ENCODE data around the gene EML6.

EML6 gene

GRCh38 chr2:54706622-54707021 lies 16.8 kb upstream of the EML6 start:
- DNase-seq (ENCODE audit: low read depth, low spot score): no peak

DNA sequence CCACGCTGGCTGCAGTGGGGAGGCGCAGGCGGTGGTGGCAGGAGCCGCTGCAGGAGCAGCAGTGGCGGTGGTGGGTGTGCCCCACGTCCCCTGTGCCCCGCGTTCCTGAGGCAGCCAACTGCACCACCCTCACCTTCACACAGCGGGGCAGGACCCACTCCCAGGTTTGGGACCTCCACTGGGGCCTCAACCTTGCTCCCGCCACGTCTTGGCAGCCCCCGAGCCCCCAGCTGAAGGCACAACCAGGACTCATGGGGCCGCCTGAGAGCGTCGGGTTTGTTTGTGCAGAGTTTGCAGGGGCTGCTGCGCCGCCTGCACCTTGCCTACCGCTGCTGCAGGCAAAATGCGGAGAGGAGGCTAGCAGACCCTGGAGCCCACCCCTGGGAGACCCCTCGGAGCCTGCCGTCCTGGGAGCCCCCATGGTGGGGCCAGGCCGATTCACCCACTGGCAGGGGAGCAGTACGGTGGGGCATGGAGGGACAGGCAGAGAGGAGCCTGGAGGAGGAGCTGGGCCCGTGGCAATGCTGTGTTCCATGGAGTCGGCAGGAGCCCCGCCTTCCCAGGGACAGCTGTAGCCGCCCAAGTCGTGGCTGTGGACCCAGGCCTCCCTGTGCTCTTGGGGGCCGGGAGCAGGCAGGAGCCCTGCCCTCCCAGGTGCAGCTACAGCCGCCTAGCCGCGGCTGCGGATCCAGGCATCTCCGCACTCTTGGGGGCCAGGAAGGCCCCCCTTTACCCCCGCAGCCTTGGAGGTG lies 14.7 kb upstream of the EML6 start:
- DNase-seq (ENCODE audit: low read depth, low spot score): no peak

DNA sequence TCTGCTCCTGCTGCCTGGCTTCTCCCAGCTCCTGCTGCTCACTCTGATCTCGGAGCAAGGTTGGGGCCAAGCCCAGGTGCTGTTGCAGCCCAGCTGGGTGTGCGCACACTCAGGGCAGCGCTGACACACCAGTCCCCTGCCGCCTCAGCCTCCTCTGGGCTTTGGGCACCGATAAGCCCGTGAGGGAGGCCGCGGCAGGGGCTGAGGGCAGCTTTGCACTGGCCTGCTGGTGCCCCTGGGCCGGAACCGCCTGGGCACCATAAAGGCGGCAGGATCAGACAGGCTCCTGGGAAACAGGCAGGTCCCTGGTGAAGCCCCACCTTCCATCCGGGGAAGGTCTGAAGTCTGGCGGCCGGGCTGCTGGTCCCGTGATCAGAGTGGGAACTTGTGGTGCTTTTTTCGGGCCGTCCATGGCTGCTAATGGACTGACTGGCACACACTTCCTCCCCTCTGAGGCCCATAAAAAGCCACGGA lies 14.1 kb upstream of the EML6 start:
- DNase-seq (ENCODE audit: low read depth, low spot score): no peak

DNA sequence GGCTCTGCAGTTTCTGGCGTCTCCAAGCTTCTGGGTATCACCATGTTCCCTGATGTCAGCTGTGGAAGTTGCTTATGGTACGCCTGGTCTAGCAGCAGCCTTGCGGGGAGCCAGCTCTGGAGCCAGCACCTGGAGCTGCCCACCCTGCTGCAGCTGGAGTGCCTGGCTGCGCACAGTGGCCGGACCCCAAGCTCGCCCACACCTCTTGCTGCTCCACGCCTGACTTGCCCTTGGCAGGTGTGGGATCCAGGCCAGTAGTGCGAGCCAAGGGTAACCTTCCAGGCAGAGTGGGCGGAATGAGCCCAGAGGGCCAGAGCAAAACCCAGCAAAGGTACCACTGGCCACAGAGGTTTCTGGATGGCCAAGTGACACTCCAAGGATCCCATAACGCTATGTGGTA lies 13.2 kb upstream of the EML6 start:
- DNase-seq (ENCODE audit: low read depth, low spot score): no peak

DNA sequence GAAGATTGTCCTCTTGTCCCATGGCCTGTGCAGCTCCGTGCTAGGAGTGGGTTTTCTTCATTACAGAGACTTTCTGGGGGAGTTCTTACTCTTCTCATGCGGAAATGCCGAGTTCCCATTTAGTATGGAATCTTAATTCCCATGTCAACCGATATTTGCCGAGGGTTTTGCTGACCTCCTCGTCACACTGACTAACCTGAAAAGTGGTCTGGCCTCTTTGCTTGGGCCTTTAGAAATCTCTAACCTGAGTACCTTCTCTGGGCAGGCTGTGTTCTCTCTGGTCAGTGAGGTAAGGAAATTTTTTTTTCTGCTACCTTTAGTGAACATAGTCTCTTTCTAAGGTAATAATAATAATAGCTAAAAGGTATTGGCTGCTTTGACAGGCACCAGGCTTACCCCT lies 10.9 kb upstream of the EML6 start:
- DNase-seq (ENCODE audit: low read depth, low spot score): no peak

- no peak for DNase-seq (ENCODE audit: low read depth, low spot score)
Measured at GRCh38 chr2:54714996-54715395, 8.5 kb upstream of the EML6 start.

DNA sequence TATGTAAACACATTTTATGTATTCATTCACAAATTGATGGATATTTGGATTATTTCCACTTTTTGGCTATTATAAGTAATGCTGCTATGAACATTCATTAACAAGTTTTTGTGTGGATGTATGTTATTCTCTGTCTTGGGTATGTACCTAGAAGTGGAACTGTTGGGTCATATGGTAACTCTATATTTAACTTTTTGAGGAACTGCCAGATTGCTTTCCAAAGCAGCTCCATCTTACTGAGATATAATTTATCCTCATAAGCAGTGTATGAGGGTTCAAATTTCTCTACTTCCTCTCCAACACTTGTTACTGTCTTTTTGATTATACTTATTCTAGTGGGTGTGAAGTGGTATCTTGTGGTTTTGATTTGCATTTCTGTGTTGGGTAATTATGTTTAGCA lies 7.1 kb upstream of the EML6 start:
- DNase-seq (ENCODE audit: low read depth, low spot score): no peak

GRCh38 chr2:54720563-54720962 lies 2.9 kb upstream of the EML6 start:
- no peak for DNase-seq (ENCODE audit: low read depth, low spot score)

DNA sequence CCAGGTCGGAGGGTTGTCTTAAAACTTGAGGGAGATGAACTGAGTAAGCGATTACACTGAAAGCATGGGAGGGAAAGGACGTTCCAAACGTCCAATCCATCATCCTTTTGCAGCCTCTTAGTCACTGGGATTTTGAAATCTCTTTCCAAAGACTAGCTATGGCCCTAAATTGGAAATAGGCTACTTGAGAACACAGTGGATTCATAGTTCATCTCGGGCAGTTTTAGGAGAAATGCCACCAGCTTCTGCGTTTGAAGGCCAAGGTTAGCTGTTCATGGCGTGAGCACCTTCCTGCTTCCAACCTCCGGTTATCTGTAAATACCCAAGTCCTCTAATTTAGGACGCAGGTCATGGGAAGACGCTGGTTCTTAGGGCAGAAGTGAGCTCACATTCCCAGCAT lies 821 bp upstream of the EML6 start:
- no peak for DNase-seq (ENCODE audit: low read depth, low spot score)

DNA sequence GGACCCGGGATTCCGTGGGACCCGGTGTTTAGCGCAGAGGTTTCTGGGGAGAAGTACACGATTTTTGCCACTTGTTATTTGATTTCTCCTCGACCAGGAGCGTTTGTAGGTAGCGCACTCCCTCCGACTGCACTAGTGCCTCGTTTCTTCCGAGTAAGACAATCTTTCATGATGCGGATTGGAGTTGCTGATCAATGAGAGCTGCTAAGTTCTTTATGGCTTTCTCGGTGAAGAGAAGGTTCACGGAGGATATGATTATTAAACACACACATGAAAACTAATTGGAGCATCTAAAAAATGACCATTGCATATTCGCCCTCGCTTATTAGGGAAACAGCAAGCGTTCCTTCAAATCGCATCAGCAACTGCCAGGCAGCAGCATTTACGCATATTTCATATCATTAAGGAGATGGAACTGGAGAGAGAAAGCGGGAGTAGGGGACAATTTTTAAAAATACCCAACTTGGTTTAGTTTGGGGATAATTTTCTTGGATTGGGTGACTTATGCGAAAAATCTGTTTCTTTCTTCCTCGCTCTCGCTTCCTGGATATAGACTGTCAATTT lies 616 bp downstream of the EML6 start:
- DNase-seq (ENCODE audit: low read depth, low spot score): no peak

- DNase-seq (ENCODE audit: low read depth, low spot score): no peak
Measured at GRCh38 chr2:54724560-54725342, 1.3 kb downstream of the EML6 start.

DNA sequence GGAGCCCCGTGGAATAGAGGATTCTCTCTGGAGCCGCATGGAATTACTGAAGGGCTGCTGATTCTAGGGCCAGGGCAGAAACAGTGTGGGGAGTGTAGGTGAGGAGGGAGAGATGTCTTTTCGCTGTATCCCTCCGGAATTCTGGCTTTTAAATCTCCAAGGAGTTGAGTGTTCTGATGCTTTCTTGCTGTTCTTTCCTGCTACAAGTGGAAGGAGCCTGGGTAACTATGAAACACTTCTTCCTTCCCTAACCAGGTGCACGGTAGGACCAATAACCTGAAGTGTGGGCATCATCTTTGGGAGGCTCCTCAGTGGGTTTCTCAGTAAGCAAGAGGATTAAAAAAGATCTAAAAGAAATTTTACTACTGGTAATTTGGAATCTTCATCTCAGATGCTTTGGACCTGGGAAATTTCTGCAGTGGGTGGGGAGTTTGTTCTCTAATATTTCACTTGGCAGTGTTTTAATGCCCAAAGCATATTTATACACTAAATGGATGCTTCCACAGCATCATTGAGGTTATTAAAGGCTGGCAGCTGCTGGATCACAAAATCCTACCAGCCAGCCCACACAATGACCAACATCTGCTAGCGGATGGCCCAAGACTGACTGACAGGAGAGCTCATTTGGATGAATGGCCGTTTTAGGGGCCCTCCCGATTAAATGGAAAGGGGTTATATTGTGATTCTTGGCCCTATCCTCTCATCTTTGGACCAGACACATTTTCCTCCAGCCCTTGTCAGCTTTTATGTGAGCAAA lies 2.1 kb downstream of the EML6 start:
- DNase-seq (ENCODE audit: low read depth, low spot score): no peak

DNA sequence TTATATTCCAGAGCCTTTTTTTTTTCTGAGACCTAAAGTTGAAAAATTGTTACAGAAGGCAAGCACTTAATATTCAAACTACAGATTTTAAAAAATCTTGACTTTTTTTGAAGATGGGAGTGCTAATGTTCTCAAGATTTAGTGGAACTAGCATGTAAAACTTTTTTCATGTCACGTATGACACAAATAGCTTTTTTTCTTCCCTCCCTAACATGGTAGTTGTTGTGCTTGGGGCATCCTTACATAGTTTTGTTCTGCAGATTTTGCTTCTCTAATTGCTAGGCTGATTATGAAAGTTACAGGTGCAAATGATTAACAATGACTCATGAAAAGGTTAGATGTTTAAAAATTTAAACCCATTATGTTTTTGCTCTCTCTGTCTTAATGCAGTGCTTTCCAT lies 3.0 kb downstream of the EML6 start:
- no peak for DNase-seq (ENCODE audit: low read depth, low spot score)

DNA sequence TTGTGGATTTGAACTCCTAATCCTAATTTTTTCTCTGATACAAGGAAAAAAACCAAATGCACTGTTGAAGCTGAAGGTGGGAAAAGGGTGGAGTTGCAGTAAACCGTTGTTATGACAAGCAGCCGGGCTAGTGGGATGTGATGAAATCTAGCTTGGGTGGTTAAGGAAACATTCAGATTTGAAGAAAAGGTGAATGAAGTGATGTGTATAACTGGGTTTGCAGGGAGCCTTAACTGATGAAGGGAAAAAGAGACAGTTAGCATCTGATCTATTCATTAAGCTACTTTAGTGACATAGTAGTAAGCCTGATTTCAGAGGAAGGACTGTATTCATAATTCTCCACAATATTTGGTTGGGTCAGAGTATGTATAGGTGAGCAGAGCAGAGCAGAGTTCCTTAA lies 3.5 kb downstream of the EML6 start:
- no peak for DNase-seq (ENCODE audit: low read depth, low spot score)

- no peak for DNase-seq (ENCODE audit: low read depth, low spot score)
Measured at GRCh38 chr2:54728669-54729120, 5.2 kb downstream of the EML6 start.

- DNase-seq (ENCODE audit: low read depth, low spot score): no peak
Measured at GRCh38 chr2:54735636-54736035, 12.2 kb downstream of the EML6 start.

- no peak for DNase-seq (ENCODE audit: low read depth, low spot score)
Measured at GRCh38 chr2:54738281-54738680, 14.8 kb downstream of the EML6 start.

GRCh38 chr2:54740333-54740732 lies 16.9 kb downstream of the EML6 start:
- no peak for DNase-seq (ENCODE audit: low read depth, low spot score)

DNA sequence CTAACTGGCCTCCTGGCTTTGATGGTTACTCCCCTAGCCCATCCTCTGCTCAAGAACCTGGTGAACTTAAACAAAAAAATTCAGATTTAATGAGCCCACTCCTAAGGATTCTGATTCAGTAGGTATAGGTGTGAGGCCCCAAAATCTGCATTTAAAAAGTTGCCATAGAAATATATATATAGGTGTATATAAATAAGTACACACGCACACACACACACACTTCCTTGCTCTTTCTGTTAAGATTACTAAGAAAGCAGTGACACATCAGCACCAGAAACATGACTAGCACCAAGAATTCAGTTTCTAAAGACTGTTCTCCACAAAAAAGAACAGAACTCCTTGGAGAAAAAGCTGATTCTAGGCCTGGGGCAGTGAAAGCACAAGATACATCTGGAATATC lies 17.8 kb downstream of the EML6 start:
- no peak for DNase-seq (ENCODE audit: low read depth, low spot score)

DNA sequence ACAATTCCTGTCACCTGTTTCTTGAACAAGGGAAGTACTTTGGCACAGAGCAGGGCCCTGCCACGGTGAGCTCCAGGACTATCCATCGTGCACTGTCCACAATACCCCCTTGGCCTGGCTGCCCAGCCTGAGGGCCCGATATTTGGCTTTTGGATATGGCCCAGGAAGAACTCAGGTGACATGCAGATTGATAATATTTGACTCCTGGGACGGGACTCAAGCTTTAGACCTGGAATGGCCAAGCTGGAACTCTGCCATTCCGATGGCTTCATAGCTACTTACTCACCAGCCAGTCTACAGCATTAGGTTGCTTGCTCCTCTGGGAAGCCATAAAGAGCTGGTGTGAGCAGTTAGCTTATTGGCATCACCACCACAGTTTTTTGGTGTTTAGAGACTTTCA lies 26.6 kb downstream of the EML6 start:
- no peak for DNase-seq (ENCODE audit: low read depth, low spot score)

GRCh38 chr2:54752439-54752838 lies 29.0 kb downstream of the EML6 start:
- no peak for DNase-seq (ENCODE audit: low read depth, low spot score)

Data from activated naive CD8-positive, alpha-beta T cell treated with anti-CD3 and anti-CD28 coated beads, Interleukin-2, amount 50 U/mL, for 16 hours (primary cell).